COLO668 (cell line): ENCODE measurements around the gene FAM171A1.
"Not testable (repeated sequence)": the region's sequence is repeated elsewhere in the genome, so short reads cannot be mapped to it uniquely, and the experiment has no call there.

ENCODE experiments used
- DNase-seq: peaks from one replicate; lab custom pipeline; 2025; ENCODE audit not compliant: unreplicated experiment; lab: John Stamatoyannopoulos, UW

FAM171A1 gene

DNA sequence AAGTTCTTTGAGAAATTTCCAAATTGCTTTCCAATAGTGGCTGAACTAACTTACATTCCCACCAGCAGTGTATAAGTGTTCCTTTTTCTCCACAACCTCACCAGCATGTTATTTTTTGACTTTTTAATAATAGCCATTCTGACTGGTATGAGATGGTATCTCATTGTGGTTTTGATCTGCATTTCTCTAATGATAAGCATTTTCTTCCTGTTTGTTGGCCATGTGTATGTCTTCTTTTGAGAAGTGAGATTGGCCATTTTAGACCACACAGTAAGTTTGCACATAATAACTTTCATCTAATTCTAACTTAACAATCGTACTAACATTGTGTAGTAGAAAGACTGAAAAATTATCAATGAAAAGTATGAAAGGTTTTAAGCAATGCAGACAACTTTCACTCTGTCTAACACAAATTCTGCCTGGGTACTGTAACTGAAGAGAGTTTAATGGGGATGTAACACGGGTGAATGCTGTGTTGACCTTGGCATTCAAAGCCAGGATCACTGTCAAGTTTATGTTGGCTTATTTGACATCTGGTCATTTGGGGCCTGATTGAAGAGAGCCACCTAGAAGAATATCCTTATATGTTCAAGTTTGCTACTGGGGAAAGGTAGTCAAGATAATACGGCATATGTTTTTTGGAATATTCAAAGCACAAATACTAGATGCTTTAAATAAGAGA is 50.4 kb downstream of the FAM171A1 start:
- DNase-seq = no peak

DNA sequence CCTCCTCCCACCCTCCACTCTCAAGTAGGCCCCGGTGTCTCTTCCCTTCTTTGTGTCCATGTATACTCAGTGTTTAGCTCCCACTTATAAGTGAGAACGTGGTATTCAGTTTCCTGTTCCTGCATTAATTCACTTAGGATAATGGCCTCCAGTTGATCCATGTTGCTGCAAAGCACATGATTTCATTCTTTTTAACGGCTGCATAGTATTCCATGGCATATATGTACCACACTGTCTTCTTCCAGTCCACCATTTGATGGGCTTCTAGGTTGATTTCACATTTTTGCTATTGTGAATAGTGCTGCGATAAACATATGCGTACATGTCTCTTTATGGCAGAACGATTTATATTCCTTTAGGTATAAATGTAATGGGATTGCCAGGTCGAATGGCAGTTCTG is 51.0 kb downstream of the FAM171A1 start:
- DNase-seq = no peak

- DNase-seq = no peak
Observed at GRCh38 chr10:15316871-15317464, 54.1 kb downstream of the FAM171A1 start.

DNA sequence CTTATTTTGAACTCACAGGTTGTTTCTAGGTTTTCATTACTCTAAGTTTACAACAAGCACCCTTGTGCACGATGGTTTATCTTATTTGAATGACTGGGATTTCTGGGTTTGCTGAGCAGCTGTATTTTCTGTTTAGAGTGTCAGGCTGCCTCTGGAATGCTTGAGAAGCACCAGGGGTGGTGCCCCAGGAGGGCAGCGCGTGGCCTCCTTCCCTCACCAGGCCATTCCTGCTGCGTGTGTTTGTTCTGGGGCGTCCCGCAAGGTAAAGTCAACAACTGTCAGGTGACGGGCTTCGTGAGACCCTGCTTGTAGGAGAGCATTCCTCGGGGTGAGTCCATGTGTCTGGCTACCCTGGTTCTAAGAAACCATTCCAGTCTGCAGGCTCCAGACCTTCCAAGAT is 54.9 kb downstream of the FAM171A1 start:
- peak; percentile 13 for DNase-seq

DNA sequence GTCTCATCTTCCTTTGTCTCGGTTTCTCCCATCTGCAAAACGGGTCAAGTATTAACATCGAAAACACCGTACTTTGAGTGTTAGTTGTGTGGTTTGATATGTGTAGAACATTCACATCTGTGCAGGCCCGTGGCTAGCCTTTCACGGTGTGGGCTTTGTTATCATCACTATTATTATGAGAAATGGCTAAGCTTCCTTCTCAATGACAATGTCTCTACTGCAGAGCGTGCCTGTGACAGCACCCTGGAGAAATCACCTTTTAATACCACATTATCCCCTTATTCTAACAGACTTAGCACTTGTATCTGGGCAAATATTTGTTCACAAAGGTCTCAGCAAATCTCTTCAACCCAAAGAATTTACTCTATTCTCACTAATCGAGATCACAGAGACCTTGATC is 55.8 kb downstream of the FAM171A1 start:
- DNase-seq = no peak

GRCh38 chr10:15314482-15315045 is 56.5 kb downstream of the FAM171A1 start:
- DNase-seq = no peak

- no peak for DNase-seq
Observed at GRCh38 chr10:15313843-15314242, 57.2 kb downstream of the FAM171A1 start.

GRCh38 chr10:15313047-15313446 is 58.0 kb downstream of the FAM171A1 start:
- DNase-seq = no peak

- DNase-seq = no peak
Observed at GRCh38 chr10:15311569-15312280, 59.4 kb downstream of the FAM171A1 start.

- no peak for DNase-seq
Observed at GRCh38 chr10:15310776-15311568, 60.1 kb downstream of the FAM171A1 start.

GRCh38 chr10:15309221-15309620 is 61.9 kb downstream of the FAM171A1 start:
- no peak for DNase-seq

DNA sequence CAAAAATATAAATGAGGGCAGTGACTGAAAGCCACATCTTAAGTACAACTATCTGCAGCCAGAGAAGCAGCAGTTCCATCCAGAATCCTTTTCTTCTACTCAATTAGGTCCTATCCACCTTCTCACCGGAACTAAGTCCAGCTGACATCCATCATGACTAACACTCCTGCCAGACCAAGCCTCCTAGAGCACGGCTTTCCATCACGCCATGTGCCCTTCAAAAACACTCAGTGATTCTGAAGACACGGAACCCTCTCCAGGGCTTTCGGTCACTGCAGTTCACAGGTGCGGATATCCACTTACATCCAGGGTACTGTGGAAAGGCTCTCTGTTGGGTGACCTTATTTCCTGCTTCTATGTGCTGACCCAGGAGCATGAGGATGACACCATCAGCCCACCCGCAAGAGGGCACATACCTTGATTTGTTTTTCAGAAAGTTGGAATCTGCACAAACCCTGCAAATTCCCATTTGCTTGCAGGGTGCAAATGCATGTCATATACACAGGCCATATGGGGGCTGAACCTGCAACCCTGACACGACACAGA is 64.3 kb downstream of the FAM171A1 start:
- no peak for DNase-seq

DNA sequence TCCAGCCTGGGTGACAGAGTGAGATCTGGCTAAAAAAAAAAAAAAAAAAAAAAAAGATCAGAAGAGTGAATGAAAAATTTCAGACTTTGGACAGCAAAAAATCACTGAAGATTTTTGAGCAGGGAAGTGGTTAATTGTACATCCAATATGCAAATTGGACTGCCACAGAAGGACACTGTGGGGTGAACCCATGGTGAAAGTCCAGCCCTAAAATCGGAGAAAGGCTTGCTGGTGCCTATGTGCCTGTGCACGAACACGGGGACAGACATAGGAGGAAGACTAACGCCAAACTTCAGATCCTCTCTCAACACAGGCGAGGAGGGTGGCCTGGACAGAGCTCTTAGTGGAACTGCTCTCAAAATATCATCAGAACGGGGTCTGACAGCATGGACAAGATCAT is 65.5 kb downstream of the FAM171A1 start:
- no peak for DNase-seq

DNA sequence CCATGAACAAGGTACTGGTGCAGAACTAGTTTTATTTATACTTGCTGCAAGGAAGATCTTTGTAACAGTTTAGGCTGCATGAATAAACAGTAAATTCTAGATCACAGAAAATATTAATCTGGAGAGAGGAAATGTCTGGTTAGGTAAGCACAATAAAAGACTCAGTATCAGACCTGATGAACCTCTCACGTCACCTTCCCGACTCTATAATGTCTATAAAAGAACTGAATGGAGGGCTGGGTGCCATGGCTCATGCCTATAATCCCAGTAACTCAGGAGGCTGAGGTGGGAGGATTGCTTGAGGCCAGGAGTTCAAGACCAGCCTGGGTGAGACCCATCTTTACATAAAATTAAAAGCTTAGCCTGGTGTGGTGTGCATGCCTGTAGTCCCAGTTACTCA is 65.9 kb downstream of the FAM171A1 start:
- DNase-seq = no peak

GRCh38 chr10:15302188-15302956 is 68.7 kb downstream of the FAM171A1 start:
- DNase-seq = not testable (repeated sequence)

DNA sequence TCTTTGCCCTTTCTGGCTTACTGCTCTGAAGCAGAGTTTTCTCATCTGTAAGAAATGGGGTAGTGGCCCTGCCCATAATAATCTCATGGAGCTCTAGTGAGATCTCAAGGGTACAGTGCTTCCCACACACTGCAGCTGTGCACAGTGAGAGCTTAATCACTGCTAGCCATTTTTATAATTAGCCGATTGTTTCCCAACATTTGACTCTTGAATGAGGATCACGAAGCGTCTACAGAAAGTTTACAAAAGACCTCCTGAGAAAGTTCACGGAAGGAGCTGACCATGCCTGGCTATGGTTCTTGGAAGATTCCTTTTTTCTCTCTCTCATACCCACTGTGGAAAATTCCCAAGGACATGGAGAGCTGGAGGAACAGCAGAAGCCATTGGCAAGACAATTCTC is 70.4 kb downstream of the FAM171A1 start:
- no peak for DNase-seq

DNA sequence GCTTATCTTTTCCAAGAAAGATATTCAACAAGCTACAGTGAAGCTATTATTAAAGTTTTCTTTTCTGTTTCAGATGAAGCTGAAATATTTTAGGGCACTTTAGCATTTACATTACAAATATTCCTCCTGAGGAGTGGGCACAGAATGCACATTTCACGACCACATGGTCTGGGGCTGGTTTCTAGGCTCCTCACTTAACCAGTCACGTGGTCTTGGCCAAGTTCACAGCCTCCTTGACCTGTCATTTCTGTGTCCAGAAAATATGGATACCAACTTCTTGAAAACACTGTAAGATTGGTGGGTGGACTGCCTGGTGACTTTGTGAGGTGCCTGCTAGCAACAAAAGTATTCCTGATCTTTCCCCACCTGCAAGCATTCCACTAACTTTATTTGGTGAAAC is 70.9 kb downstream of the FAM171A1 start:
- DNase-seq = no peak

DNA sequence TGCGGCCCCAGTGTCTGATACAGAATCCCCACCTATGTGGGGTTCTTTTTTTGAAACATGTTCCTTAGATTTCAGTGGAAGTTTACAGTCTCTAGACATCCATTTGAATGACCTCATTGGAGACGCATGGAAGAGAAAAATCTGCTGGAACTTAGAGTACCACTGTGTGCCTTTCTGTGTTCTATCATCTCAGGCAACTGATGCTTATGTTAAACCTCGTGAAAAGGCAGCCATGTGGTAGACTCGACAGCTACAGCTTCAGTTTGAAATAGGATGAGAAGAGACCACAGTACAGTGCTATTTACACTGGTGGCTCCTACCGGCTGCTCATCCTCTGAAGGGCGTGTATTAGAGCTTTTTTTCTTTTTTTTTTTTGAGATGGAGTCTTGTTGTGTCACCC is 74.4 kb downstream of the FAM171A1 start:
- no peak for DNase-seq

DNA sequence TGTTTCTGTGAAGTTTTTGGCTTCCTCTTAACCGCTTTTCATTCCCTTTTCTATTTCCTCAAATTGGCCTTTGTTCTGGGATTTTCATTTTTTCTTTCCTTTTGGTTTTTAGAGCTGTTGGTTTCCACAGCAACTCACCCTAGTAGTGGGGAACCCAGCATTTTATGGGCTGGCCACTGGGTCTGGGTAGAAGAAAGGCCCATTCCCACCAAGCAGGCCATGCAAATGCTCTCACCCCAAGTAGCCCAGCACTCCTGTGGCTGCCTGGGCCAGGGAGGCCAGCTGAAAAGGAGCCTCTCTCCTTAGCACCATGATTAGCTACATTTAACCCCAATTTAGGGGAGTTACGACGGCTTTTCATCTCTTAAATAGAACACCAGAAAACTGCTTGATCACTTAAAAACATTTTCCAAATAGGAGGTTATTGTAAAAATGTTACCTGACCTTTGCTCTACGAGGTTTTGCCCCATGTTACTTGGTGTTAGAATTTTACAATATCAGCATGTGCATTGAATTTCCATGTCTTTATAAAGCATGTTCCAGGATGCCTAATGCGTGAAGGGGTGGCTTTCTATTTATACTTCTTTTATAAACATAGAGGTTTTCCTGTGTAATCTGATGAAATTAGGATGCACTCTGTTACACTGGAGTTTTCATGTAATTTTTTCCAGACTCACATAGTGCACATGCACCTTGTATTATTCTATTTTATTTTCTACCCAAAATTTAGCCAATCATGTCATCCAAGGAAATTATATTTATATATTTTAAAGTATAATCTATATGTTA is 75.4 kb downstream of the FAM171A1 start:
- DNase-seq = no peak
